NCI-H1105 treated with DMSO at 0.1 percent for 48 hours (cell line): ENCODE data around the gene ETV4.
A peak's percentile ranks its signal among the peaks of the same experiment; 100 is the strongest.

Source experiments
- DNase-seq: peaks from one replicate; lab custom pipeline; 2025; lab: John Stamatoyannopoulos, UW

The ETV4 gene

DNA sequence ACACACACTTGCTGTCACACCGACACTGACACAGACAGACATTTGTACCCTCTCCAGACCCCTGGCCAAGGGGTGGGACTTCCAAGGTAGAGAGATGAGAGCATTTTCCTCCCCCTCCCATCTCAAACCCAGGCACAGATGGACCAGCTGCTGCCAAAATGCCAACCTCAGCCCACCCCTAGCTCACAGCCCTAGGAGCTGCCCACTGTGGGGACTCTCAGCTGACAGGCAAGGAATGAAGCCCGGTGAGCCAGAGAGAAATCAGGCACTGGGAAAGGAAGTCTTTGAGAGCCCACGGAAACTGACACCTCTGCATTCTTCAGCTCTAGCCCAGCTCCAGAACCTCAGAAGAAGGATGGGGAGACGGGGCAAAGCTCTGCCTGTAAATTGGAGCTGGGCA lies 2.8 kb downstream of the ETV4 start:
- no peak for DNase-seq

- DNase-seq: no peak
Observed at GRCh38 chr17:43542859-43543258, 3.3 kb downstream of the ETV4 start.

DNA sequence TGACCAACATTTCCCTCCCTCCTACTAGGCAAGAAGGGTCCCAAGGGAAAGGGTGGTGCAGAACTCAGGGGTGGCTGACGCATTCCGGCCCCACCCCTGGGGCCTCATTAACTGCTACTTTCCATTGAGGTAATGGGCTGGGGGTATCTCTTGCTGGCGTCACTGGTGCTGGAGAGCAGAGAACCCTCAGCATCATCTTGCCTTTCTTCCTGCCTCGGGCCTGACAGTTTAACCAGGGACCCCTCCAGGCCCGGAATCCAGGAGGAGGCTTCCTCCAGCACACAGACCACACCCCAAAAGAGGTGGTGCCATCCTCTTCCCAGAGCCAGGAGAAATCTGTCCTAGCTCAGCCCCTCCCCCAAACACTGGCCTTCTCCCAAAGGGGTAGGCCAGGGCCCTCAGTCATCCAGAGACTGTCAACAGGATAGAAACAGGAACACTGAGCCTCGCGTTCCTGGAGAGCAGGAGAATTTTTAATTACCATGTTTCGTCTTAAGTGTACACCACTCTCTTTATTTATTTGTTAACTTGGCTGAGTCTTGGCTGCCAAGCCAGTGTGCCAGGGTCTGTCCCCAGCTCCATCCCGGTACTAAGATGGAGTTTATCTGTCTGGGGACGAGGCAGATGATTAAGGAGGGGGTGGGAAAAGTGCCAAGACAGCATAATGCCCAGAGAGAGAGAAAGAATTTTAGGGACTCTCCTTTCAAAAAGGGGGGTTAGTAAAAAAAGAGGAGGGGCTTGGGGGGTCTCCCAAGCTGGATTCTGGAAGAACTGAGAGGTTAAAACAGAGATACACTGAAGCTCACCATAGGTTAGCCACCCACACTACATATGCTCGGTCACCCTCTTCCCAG lies 5.1 kb downstream of the ETV4 start:
- DNase-seq: no peak

- DNase-seq: no peak
Observed at GRCh38 chr17:43536236-43536992, 9.7 kb downstream of the ETV4 start.

DNA sequence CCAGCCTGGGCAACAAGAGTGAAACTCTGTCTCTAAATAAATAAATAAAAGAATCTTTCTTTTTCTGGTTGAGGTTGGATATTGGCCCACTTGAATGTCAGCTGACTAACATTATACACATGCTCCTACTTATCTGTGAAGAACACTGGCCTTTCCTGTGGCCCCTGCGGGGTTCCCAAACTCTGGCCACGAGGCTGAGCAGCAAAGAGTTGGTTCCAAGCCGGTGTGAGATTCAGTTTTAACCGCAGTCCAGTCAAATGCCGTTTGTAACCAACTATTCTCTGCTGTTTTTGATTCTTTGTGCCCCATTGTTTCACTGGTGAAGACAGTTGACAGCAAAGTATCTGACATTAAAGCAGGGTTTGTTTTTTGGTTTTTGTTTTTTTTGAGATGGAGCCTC lies 11.2 kb downstream of the ETV4 start:
- no peak for DNase-seq

- no peak for DNase-seq
Observed at GRCh38 chr17:43533699-43534098, 12.4 kb downstream of the ETV4 start.

DNA sequence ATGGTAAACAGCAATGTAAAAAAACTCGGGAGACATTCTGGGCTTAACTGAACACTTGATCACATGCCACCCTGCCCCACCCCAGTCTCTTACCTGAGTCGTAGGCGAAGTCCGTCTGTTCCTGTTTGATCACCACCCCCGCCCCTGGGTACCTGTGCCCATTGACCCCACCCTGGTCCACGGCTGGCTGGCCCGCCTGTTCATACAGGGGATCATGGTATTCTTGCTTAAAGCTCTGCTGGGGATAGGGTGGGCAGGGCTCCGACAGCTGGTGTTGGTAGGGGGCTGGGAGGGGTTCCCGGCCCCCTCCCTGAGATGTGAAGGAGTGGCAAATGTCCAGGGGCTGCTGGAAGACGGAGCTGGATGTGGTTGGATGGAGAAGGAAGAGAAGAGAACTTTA lies 13.6 kb downstream of the ETV4 start:
- DNase-seq: no peak

GRCh38 chr17:43531955-43532354 lies 14.2 kb downstream of the ETV4 start:
- DNase-seq: no peak

DNA sequence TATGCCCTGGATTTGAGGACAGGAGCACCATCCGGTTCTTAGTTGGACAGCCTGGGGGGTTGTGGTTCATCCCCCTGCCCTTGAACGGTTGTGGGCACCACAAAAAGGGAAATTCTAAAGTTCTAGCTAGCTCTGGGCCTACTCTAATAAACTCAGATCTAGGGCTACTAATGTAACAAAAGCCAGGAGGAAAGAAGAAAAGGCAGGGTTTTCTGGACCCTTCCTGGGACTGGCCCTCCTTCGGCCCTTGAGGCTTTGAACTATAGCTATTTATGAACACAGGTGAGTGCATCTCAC lies 15.1 kb downstream of the ETV4 start:
- DNase-seq: no peak

- peak; percentile 91 for DNase-seq
Observed at GRCh38 chr17:43530288-43531081, 15.7 kb downstream of the ETV4 start.

- DNase-seq: no peak
Observed at GRCh38 chr17:43529947-43530287, 16.2 kb downstream of the ETV4 start.

- DNase-seq: no peak
Observed at GRCh38 chr17:43528988-43529814, 16.9 kb downstream of the ETV4 start.

GRCh38 chr17:43528319-43528987 lies 17.7 kb downstream of the ETV4 start:
- no peak for DNase-seq

DNA sequence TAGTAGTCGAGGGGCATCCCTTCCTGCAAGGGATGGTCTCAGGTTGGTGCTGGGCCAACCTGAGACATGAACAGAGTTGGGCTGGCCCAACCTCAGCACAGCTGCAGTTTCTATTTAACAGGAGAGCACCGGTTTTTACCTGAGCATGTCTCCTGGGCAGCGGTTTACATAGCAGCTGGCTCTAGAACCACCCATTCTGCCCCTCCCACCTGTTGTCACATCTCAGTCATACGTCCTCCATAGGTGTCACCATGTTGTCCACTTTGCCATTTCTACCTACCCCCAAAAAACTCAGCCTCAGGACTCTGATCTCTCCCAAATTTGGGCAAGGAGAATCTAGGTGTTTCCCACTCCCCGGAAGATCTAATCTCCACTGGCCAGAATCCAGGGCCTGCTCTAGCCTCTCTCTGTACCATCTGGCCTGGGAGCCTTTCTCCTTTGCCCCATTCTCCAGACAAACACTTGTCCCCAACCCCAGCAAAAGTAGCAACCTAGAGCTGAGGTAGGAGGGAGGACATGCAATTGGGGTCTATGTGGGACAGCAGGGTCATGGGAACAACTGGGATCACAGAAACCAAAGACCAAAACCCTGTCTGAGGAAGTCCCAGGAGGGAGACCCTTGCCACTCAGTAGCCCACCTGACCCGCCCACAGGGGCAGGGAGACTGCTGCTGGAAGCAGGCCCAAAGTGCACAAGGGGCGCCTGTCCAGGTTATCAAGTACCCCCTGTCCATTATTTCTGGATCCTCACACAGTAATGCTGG lies 19.1 kb downstream of the ETV4 start:
- DNase-seq: no peak

- no peak for DNase-seq
Observed at GRCh38 chr17:43524945-43525575, 21.1 kb downstream of the ETV4 start.

DNA sequence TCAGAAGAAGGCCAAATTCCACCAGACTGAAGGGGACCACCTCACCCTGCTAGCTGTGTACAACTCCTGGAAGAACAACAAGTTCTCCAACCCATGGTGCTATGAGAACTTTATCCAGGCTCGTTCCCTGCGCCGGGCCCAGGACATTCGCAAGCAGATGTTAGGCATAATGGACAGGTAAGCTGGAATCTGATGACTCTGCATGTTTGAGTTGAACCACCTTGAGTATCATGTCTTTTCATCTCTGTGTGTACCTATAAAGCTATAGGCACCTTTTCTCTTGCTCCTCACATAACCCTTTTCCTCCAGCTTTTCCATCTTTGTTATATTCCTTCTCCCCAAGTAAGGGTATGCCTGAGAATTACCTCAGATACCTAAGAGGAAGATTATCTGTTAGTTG lies 24.8 kb downstream of the ETV4 start:
- no peak for DNase-seq

DNA sequence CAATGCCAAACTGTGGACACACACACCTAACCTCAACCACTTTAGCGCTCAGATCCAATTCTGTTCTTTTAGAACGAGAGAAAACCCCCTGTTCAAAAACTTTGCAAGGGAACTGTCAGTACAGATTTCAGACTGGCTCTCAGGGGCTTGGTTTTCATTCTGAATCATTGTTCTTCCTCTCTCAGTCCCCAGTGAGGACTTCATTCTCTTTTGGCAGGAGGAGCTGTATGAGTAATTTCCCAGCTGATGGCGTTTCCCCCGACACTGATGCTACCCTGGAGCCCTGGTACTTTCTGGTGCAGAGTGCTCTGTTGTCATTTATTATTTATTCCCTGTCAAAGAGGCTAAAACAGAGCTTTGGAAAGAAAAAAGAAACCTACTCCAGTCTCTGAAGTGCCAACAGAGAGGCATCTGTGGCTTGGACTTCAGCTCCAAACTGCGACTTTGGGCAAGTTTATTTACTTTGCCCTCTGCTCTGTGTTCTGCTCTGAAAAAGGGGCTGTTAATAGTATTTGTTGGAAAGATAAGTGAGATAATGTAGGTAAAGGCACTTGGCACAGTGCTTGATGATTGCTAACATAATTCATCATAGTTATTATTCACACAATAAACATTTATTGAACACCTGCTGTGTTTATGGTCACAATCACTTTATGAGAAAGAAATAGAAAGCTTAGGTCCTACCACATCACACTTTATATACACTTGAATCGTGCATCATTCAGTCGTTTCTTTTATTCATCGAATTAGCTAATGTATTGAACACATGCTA lies 28.3 kb downstream of the ETV4 start:
- DNase-seq: peak; percentile 30

DNA sequence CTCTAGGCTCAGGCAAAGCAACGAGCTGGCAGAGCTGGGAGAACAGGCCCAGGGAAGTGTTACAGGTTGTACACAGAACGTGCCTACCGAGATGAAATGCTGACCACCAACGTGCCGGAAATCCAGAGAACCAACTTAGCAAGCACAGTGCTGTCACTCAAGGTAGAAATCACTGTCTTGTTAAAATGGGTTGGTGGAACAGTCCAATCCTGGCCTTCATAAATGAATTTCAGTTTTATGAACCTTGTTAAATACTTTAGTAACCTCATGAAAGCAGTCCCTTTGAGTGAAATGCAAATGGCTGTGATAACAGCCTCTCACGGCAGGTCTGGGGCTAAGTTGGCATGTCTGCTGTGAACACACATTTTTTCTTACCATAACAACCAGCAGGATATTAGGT lies 29.0 kb downstream of the ETV4 start:
- no peak for DNase-seq

GRCh38 chr17:43515656-43516055 lies 30.5 kb downstream of the ETV4 start:
- DNase-seq: no peak
